HEK293 (cell line): ENCODE data around the gene RABIF.
A peak's percentile ranks its signal among the peaks of the same experiment; 100 is the strongest.

ENCODE experiments used
- CTCF ChIA-PET: fragments of 350-600 bp; formaldehyde crosslinking; extraction: SDS; loops from one replicate; lab custom pipeline; 2021; ENCODE audit warnings: antibody characterized with exemption; lab: Yijun Ruan, JAX
- POLR2A ChIA-PET: fragments of 300-600 bp; formaldehyde crosslinking; extraction: SDS; loops from one replicate; lab custom pipeline; 2020; ENCODE audit warnings: antibody characterized with exemption, inconsistent platforms; lab: Yijun Ruan, JAX
- H3K27ac ChIP-seq: fragments of 200-500 bp; sonication (Bioruptor generic); 2 replicates; pipeline ENCODE4 v1.5.1; 2014; ENCODE audit warnings: low read depth, low read length, control low read depth, inconsistent platforms; ENCODE audit errors: extremely low read depth
- H3K36me3 ChIP-seq, 2 experiments: fragments of 200-500 bp in 1 of 2; sonication (Bioruptor generic) in 1 of 2; 1 replicate in 1 of 2; 2 replicates in 1 of 2; pipeline ENCODE4 v1.5.1; 2014 to 2017; ENCODE audit warnings: inconsistent platforms in 2 of 2, low read length in 2 of 2; ENCODE audit not compliant: control insufficient read depth in 2 of 2, insufficient read depth in 1 of 2
- H3K4me1 ChIP-seq: fragments of 200-500 bp; sonication (Bioruptor generic); 2 replicates; pipeline ENCODE4 v1.5.1; 2014; ENCODE audit warnings: mild to moderate bottlenecking, low read length, inconsistent platforms; ENCODE audit not compliant: control insufficient read depth, insufficient read depth
- H3K4me3 ChIP-seq: 2 replicates; pipeline ENCODE4 v1.5.1; 2011; ENCODE audit warnings: low read depth, mild to moderate bottlenecking, control low read depth, low read length, moderate library complexity
- H3K9me3 ChIP-seq: fragments of 200-500 bp; sonication (Bioruptor generic); 2 replicates; pipeline ENCODE4 v1.5.1; 2014; ENCODE audit warnings: low read depth, low read length, inconsistent platforms; ENCODE audit not compliant: control insufficient read depth, insufficient read depth
- KLF7 ChIP-seq: fragments of 450-650 bp; formaldehyde crosslinking; IDR thresholded peaks from 2 replicates; pipeline ENCODE4 v1.5.1; 2016; ENCODE audit warnings: missing biosample characterization, missing genetic modification characterization, borderline replicate concordance
- SP7 ChIP-seq: fragments of 450-650 bp; formaldehyde crosslinking; IDR thresholded peaks from 2 replicates; pipeline ENCODE4 v1.5.1; 2016; ENCODE audit warnings: missing biosample characterization, missing genetic modification characterization
- ZNF211 ChIP-seq: fragments of 450-650 bp; formaldehyde crosslinking; IDR thresholded peaks from 2 replicates; pipeline ENCODE4 v1.5.1; 2016; ENCODE audit warnings: low read depth, missing biosample characterization, missing genetic modification characterization
- ZNF24 ChIP-seq: fragments of 450-650 bp; formaldehyde crosslinking; IDR thresholded peaks from 2 replicates; pipeline ENCODE4 v1.5.1; 2016; ENCODE audit warnings: missing biosample characterization, missing genetic modification characterization
- ZNF416 ChIP-seq: fragments of 450-650 bp; formaldehyde crosslinking; IDR thresholded peaks from 2 replicates; pipeline ENCODE4 v1.5.1; 2016; ENCODE audit warnings: missing biosample characterization, missing genetic modification characterization
- ZNF501 ChIP-seq: fragments of 450-650 bp; formaldehyde crosslinking; IDR thresholded peaks from 2 replicates; pipeline ENCODE4 v1.5.1; 2016; ENCODE audit warnings: missing biosample characterization, missing genetic modification characterization
- ZNF549 ChIP-seq: fragments of 450-650 bp; IDR thresholded peaks from 2 replicates; pipeline ENCODE4 v1.5.1; 2018; ENCODE audit warnings: missing biosample characterization, missing genetic modification characterization, mild to moderate bottlenecking, inconsistent platforms, moderate library complexity
- ZNF561 ChIP-seq: fragments of 450-650 bp; IDR thresholded peaks from 2 replicates; pipeline ENCODE4 v1.5.1; 2018; ENCODE audit warnings: missing biosample characterization, missing genetic modification characterization, borderline replicate concordance
- ZNF571 ChIP-seq: fragments of 450-650 bp; formaldehyde crosslinking; IDR thresholded peaks from 2 replicates; pipeline ENCODE4 v1.5.0; 2017; ENCODE audit warnings: missing biosample characterization, missing genetic modification characterization
- ZNF585B ChIP-seq: fragments of 450-650 bp; formaldehyde crosslinking; IDR thresholded peaks from 2 replicates; pipeline ENCODE4 v1.5.1; 2016; ENCODE audit warnings: missing biosample characterization, missing genetic modification characterization
- ZSCAN30 ChIP-seq: fragments of 450-650 bp; IDR thresholded peaks from 2 replicates; pipeline ENCODE4 v1.5.1; 2018; ENCODE audit warnings: missing biosample characterization, mild to moderate bottlenecking, missing genetic modification characterization, moderate library complexity
- TF ChIP-seq, protein P1 (sequence below): fragments of 450-650 bp; IDR thresholded peaks from 2 replicates; pipeline ENCODE4 v1.5.1; 2018; ENCODE audit warnings: missing biosample characterization, mild to moderate bottlenecking, missing genetic modification characterization
- TF ChIP-seq, protein P2 (sequence below): fragments of 450-650 bp; formaldehyde crosslinking; IDR thresholded peaks from 2 replicates; pipeline ENCODE4 v1.5.1; 2016; ENCODE audit warnings: missing biosample characterization, missing genetic modification characterization
- TF ChIP-seq, protein P3 (sequence below): fragments of 450-650 bp; formaldehyde crosslinking; IDR thresholded peaks from 2 replicates; pipeline ENCODE4 v1.5.1; 2016; ENCODE audit warnings: missing biosample characterization, missing genetic modification characterization

The RABIF gene

DNA sequence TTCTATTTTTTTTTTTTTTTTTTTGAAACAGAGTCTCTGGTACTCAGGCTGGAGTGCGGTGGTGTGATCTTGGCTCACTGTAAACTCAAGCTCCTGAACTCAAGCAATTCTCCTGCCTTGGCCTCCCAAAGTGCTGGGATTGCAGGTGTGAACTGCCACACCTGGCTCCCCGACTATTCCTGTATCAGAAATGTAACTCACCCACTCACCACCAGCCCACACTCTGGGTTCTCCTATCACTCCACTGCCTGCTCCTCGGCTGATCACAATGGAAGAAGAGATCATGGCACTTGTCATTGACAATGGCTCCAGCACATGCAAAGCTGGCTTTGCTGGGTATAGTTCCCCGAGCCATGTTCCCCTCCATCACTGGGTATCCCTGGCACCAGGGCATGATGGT lies 15.9 kb downstream of the RABIF start:
- POLR2A ChIA-PET: no interaction called here
- Histone ChIP-seq H3K9me3 (no peaks in the 10 kb centered on the region), H3K27ac (no peak overlapping the region), H3K4me3 (no peak overlapping the region), H3K36me3 (peaks cover 0 to 3% of the 10 kb centered on the region in 2 experiments; a peak in 2 of 3 replicates), H3K4me1 (no peaks in the 10 kb centered on the region)
- CTCF ChIA-PET: interaction anchor here (0.7 kb wide), 1 partner anchor 484 kb away, joined by 4 read pairs; no protein-coding TSS in a partner anchor
- TF ChIP-seq ZNF561: no peak
- no peak for TF ChIP-seq ZNF211 (tag by site-specific recombination)
- TF ChIP-seq, protein P1, sequence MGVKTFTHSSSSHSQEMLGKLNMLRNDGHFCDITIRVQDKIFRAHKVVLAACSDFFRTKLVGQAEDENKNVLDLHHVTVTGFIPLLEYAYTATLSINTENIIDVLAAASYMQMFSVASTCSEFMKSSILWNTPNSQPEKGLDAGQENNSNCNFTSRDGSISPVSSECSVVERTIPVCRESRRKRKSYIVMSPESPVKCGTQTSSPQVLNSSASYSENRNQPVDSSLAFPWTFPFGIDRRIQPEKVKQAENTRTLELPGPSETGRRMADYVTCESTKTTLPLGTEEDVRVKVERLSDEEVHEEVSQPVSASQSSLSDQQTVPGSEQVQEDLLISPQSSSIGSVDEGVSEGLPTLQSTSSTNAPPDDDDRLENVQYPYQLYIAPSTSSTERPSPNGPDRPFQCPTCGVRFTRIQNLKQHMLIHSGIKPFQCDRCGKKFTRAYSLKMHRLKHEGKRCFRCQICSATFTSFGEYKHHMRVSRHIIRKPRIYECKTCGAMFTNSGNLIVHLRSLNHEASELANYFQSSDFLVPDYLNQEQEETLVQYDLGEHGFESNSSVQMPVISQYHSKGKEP (tag by site-specific recombination): no peak
- TF ChIP-seq, protein P2, sequence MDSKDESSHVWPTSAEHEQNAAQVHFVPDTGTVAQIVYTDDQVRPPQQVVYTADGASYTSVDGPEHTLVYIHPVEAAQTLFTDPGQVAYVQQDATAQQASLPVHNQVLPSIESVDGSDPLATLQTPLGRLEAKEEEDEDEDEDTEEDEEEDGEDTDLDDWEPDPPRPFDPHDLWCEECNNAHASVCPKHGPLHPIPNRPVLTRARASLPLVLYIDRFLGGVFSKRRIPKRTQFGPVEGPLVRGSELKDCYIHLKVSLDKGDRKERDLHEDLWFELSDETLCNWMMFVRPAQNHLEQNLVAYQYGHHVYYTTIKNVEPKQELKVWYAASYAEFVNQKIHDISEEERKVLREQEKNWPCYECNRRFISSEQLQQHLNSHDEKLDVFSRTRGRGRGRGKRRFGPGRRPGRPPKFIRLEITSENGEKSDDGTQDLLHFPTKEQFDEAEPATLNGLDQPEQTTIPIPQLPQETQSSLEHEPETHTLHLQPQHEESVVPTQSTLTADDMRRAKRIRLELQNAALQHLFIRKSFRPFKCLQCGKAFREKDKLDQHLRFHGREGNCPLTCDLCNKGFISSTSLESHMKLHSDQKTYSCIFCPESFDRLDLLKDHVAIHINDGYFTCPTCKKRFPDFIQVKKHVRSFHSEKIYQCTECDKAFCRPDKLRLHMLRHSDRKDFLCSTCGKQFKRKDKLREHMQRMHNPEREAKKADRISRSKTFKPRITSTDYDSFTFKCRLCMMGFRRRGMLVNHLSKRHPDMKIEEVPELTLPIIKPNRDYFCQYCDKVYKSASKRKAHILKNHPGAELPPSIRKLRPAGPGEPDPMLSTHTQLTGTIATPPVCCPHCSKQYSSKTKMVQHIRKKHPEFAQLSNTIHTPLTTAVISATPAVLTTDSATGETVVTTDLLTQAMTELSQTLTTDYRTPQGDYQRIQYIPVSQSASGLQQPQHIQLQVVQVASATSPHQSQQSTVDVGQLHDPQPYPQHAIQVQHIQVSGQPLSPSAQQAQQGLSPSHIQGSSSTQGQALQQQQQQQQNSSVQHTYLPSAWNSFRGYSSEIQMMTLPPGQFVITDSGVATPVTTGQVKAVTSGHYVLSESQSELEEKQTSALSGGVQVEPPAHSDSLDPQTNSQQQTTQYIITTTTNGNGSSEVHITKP (tag by site-specific recombination): no peak
- TF ChIP-seq ZNF24 (tag by site-specific recombination): no peak
- no peak for TF ChIP-seq KLF7

DNA sequence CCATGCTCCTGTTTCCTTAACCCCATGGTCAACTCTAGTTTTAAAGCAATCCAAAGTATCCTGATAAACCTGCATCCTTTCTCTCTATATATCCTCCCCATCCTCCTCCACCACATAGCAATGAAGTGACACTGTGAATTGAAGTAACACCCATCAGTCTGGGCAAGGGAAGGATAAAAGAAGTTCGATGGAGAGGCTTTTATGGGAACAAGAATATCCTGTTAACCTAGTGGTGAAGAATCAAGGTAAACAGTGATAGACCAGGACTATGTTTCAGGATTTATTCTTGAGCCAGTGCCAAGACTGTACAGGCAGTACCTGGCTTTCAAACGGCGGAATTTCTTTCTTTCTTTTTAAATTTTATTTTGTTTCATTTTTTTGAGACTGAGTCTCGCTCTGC lies 17.6 kb downstream of the RABIF start:
- POLR2A ChIA-PET: no interaction called here
- Histone ChIP-seq H3K36me3 (peaks cover 0 to 3% of the 10 kb centered on the region in 2 experiments; a peak in 2 of 3 replicates), H3K9me3 (no peaks in the 10 kb centered on the region), H3K27ac (no peak overlapping the region), H3K4me1 (no peaks in the 10 kb centered on the region), H3K4me3 (no peak overlapping the region)
- TF ChIP-seq SP7 (tag by site-specific recombination): no peak
- no peak for TF ChIP-seq ZSCAN30
- TF ChIP-seq, protein P3, sequence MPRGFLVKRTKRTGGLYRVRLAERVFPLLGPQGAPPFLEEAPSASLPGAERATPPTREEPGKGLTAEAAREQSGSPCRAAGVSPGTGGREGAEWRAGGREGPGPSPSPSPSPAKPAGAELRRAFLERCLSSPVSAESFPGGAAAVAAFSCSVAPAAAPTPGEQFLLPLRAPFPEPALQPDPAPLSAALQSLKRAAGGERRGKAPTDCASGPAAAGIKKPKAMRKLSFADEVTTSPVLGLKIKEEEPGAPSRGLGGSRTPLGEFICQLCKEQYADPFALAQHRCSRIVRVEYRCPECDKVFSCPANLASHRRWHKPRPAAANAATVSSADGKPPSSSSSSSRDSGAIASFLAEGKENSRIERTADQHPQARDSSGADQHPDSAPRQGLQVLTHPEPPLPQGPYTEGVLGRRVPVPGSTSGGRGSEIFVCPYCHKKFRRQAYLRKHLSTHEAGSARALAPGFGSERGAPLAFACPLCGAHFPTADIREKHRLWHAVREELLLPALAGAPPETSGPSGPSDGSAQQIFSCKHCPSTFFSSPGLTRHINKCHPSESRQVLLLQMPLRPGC (tag by site-specific recombination): no peak
- no peak for TF ChIP-seq ZNF501 (tag by site-specific recombination)
- CTCF ChIA-PET: interaction anchor here (0.7 kb wide), 1 partner anchor 152 kb away, joined by 4 read pairs; no protein-coding TSS in a partner anchor

DNA sequence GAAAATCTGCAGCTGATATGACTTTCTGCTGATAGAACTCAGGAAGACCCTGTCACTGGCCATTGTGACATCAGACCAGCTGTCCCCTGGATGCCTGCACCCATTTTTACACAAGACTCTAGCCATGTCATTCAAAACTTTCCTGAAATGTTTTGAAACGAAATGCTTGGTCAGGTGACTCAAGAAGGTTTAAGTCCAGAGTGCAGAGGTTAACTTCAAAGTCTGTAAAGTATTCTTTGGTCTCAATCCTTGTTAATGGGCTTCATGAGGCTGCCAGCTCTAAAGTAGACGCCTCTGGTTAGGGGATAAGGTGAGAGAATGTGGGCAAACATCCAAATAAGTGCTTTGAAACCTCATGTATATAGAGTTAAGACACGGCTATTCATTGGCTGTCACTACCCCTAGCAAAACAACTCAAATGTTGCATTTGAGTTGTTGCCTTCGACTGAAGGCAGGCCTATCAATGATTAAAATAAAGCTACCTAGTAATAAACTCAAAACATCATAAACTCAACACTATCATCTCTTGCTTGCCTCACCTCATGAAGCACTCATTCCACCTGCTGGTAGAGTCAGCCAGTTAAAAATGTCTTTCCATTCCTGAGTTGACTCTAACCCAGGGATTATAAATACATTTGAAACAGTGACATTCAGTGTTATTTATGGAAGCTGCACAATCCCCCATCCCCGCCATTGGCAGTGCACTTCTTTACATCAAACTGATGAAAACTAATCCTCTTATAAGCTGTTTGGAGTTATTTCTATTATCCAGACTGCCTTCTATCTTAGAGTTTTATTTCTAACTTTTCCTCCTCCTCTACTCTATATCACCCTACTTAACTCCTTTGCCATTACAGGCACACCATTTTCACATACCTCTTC lies 26.0 kb downstream of the RABIF start:
- H3K4me1 ChIP-seq: peaks cover 3% of the 10 kb centered on the region
- ChIA-PET CTCF (interaction anchor here (0.6 to 0.9 kb wide), 5 partner anchors 11 to 405 kb away, joined by 3 to 4 read pairs (median 3); partner anchors contain the start of gene KLHL12), POLR2A (interaction anchor here (0.6 to 3.7 kb wide), 3 partner anchors 26 to 522 kb away, joined by 3 to 15 read pairs (median 4); partner anchors contain the start of gene RABIF)
- no peaks in the 10 kb centered on the region for H3K36me3 ChIP-seq
- H3K27ac ChIP-seq: no peak overlapping the region
- H3K4me3 ChIP-seq: no peak overlapping the region
- no peaks in the 10 kb centered on the region for H3K9me3 ChIP-seq
- TF ChIP-seq ZNF585B (peak; percentile 57), ZNF416 (tag by site-specific recombination) (no peak), ZNF549 (tag by site-specific recombination) (no peak), ZNF571 (tag by site-specific recombination) (no peak)
